Gastroesophageal sphincter (tissue), 4 donors: Measurements from ENCODE around the gene GNG14. TPM values are rescaled to one million over a fixed set of nuclear protein-coding genes. Genes with fewer than 3 reads are reported as not detected.

Experiments
- ATAC-seq: fragments of 150-250 bp; one replicate; pipeline ENCODE4 v1.9.1; 2016; ENCODE audit warnings: mild to moderate bottlenecking, moderate library complexity
- H3K27ac ChIP-seq, 4 donors: fragments of 200-600 bp; sonication (generic) in 3 of 4; 1 replicate in 3 of 4; 2 replicates in 1 of 4; pipeline ENCODE4 v1.5.1; 2016 to 2019
- H3K27me3 ChIP-seq: fragments of 200-600 bp; sonication (generic); one replicate; pipeline ENCODE4 v1.5.1; 2019
- H3K36me3 ChIP-seq, 2 donors: fragments of 200-600 bp; sonication (generic); one replicate each; pipeline ENCODE4 v1.5.1; 2019; ENCODE audit warnings: control low read depth in 1 of 2
- H3K4me1 ChIP-seq, 3 donors: fragments of 200-600 bp; sonication (generic); 1 replicate in 2 of 3; 2 replicates in 1 of 3; pipeline ENCODE4 v1.5.1; 2016 to 2019; ENCODE audit warnings: control low read depth in 2 of 3
- H3K4me3 ChIP-seq, 2 donors: fragments of 200-600 bp; sonication (generic); one replicate each; pipeline ENCODE4 v1.5.1; 2019; ENCODE audit warnings: mild to moderate bottlenecking in 1 of 2, moderate library complexity in 1 of 2
- H3K9me3 ChIP-seq, 3 donors: fragments of 200-600 bp; sonication (generic); one replicate each; pipeline ENCODE4 v1.5.1; 2017 to 2019; ENCODE audit warnings: control low read depth in 2 of 3
- CTCF ChIP-seq, 4 experiments: fragments of 200-600 bp in 2 of 4; fragments of 450-650 bp in 2 of 4; sonication (generic) in 1 of 4; IDR thresholded peaks; one replicate each; pipeline ENCODE4 v1.5.1; 2017 to 2019; ENCODE audit warnings: antibody characterized with exemption in 4 of 4, mild to moderate bottlenecking in 2 of 4, moderate library complexity in 2 of 4
- EP300 ChIP-seq: sonication (generic); formaldehyde crosslinking; IDR thresholded peaks from one replicate; pipeline ENCODE4 v1.6.1; 2017; ENCODE audit warnings: antibody characterized with exemption, mild to moderate bottlenecking
- POLR2A ChIP-seq, 2 donors: fragments of 450-650 bp; IDR thresholded peaks; one replicate each; pipeline ENCODE4 v1.6.1; 2017; ENCODE audit warnings: antibody characterized with exemption in 2 of 2, mild to moderate bottlenecking in 2 of 2, moderate library complexity in 1 of 2
- POLR2AphosphoS5 ChIP-seq: sonication (generic); formaldehyde crosslinking; IDR thresholded peaks from one replicate; pipeline ENCODE4 v1.6.1; 2017; ENCODE audit warnings: antibody characterized with exemption
- WGBS, 2 donors: methylation state at CpG; one replicate each; pipeline ENCODE4 v1.1.5; 2018; ENCODE audit warnings: low coverage in 1 of 2; 5-methylcytosine and 5-hydroxymethylcytosine counted together
- small RNA-seq, 4 donors: library from RNA; depleted of rRNA; stranded (forward); fragments of <200 nt; gene quantifications; one replicate each; pipeline ENCODE3, GENCODE V24; 2016
- total RNA-seq, 4 donors: library from RNA; depleted of rRNA; stranded (reverse); fragments of >200 nt; gene quantifications; one replicate each; pipeline ENCODE4 v1.1.0, GENCODE V29; 2016

Gene GNG14
- total RNA-seq, 4 donors from 2014 or later = not detected

DNA sequence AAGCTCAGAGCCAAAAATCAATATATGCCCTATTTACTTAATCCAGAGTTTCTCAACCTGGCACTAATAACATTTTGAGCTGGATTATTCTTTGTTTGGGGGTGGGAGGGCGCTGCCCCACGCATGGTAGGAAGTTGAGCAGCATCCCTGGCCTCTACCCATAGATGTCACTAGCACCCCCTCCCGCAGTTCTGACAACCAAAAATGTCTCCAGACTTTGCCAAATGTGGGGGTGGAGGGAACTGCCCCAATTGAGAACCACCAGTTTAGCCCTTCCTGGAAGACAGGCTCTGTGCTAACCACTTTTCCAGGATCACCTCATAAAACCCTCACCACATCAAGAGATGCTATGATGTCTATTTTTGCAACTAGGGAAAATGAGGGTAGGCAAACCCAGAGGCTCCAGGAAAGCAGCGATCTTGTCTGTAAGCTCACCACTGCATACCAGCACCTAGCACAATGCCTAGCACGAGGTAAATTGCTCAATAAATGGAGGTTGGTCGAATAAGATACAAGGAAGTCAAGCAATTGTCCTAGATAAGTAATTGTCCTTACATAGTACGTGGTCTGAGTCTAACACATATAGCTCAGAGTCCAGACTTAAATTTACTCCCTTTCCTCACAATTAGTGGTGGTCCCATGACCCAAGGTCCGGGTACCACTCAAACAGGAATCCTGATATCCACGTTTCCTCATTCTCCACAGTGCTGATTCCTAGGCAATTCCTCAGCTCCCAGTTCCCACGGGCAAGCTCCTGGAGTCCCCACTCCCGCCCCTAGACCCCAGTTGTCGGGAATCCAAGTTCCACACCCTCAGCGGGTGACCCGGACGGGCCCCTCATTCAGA, 45.8 kb downstream of the GNG14 start:
- Histone ChIP-seq H3K27me3 (no peaks in the 10 kb centered on the region), H3K36me3 (peaks cover 0 to 36% of the 10 kb centered on the region in 2 donors), H3K4me1 (peaks cover 4 to 67% (median 34%) of the 10 kb centered on the region in 3 donors), H3K4me3 (peak overlapping the region; percentile 99), H3K27ac (peak overlapping the region; percentile 94 to 97 (median 96)), H3K9me3 (no peaks in the 10 kb centered on the region)
- WGBS, 2 donors = 0% methylated on average over 6 to 7 of the region's 15 CpGs
- ATAC-seq = no peak
- TF ChIP-seq POLR2A (IDR thresholded peaks at IDR 0.05) (no peak), CTCF (IDR thresholded peaks at IDR 0.05) (peak in 1 of 4 experiments; percentile 10), EP300 (no peak), POLR2AphosphoS5 (peak; percentile 53)

DNA sequence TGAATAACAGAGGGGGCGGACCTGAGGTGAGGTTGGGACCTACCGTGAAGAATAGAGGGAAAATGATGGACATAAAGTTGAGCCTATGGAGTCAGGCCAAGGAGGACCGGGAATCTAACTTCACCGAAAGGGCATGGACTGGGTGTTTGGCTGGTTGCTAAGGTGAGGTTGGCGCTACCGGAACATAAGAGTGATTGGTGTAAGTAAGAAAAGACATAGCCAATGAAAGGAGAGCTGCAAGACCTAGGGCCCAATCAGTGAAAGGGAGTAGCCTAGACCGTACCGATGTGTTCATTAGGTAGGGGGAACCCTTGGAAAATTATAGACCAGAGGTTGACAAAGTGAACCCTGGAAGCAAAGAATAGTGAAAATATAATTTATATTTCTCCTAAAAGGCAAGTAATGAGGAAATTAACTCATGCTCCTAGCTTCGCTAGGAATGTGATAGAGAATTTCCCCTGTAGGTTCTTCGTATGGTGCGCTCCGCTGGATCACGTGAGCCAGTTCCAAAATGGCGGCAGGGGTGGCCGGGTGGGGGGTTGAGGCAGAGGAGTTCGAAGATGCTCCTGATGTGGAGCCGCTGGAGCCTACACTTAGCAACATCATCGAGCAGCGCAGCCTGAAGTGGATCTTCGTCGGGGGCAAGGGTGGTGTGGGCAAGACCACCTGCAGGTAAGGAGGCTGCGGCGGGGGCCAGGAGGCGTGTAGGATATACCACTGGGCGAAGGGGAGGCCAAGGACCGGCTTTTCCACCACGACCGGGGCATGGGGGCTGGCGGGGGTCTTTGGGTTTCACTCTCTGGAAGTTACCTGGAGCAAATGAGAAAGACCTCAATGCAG, 49.4 kb downstream of the GNG14 start, which contains the start of gene GET3:
TSS of gene GET3 (plus strand) at position 503 of the 840 bp plus-strand sequence. CDS start at position 512, 9 bp downstream.
- 1% methylated on average over 18 to 19 of the region's 29 CpGs for WGBS, 2 donors
- no peaks in the 10 kb centered on the region for H3K9me3 ChIP-seq
- H3K27me3 ChIP-seq = no peaks in the 10 kb centered on the region
- peak in 2 of 4 experiments; percentile 63 to 71 for TF ChIP-seq CTCF (IDR thresholded peaks at IDR 0.05)
- TF ChIP-seq POLR2AphosphoS5 = peak; percentile 56
- peak; percentile 29 to 47 for TF ChIP-seq POLR2A (IDR thresholded peaks at IDR 0.05)
- TF ChIP-seq EP300 = no peak
- H3K27ac ChIP-seq = peak within 1 kb of the TSS; percentile 58 to 90 (median 84)
- peak; percentile 94 for ATAC-seq
- peaks cover 0 to 39% of the 10 kb centered on the region in 2 donors for H3K36me3 ChIP-seq
- peaks cover 4 to 54% (median 26%) of the 10 kb centered on the region in 3 donors for H3K4me1 ChIP-seq
- H3K4me3 ChIP-seq = peak within 1 kb of the TSS; percentile 56 to 81

GRCh38 chr19:12737835-12738351, 50.1 kb downstream of the GNG14 start:
- H3K36me3 ChIP-seq = peaks cover 0 to 46% of the 10 kb centered on the region in 2 donors
- WGBS, 2 donors = 0 to 24% methylated on average over 5 to 7 of the region's 13 CpGs
- no peak for ATAC-seq
- H3K27ac ChIP-seq = peak overlapping the region; percentile 51 to 90 (median 84)
- H3K27me3 ChIP-seq = no peaks in the 10 kb centered on the region
- H3K4me3 ChIP-seq = peak overlapping the region; percentile 56 to 81
- TF ChIP-seq EP300 = no peak
- no peak for TF ChIP-seq POLR2A (IDR thresholded peaks at IDR 0.05)
- no peak for TF ChIP-seq CTCF (IDR thresholded peaks at IDR 0.05)
- TF ChIP-seq POLR2AphosphoS5 = no peak
- H3K9me3 ChIP-seq = no peaks in the 10 kb centered on the region
- H3K4me1 ChIP-seq = peaks cover 4 to 47% (median 20%) of the 10 kb centered on the region in 3 donors

Small RNA genes lying within 50 kb of the gene (small RNA-seq; reads per million reads assigned to genes)
- gene SNORD41 = 501 to 721 (median 686) reads per million in 4 donors

Other genes starting within 250 kb of the GNG14 start
- 1 to 10 TPM; 3.1 to 9.2 (median 5.2) TPM for gene ZNF443, start 247.0 kb upstream of the GNG14 start, total RNA-seq
- 1 to 10 TPM; 3.1 to 3.6 (median 3.3) TPM for gene ZNF709, start 203.2 kb upstream of the GNG14 start, total RNA-seq
- gene ZNF564, start 136.5 kb upstream of the GNG14 start, total RNA-seq = 10 to 100 TPM in 3 of 4 donors, 1 to 10 TPM in 1; 6.8 to 14.6 (median 13.8) TPM
- 1 to 10 TPM; 5.1 to 8.6 (median 6.7) TPM for gene ZNF490, start 77.2 kb upstream of the GNG14 start, total RNA-seq
- 10 to 100 TPM; 16.7 to 29.7 (median 20.4) TPM for gene ZNF791, start 77.1 kb upstream of the GNG14 start, total RNA-seq
- 10 to 100 TPM; 61.3 to 98.1 (median 70.8) TPM for gene MAN2B1, start 21.3 kb upstream of the GNG14 start, total RNA-seq
- 10 to 100 TPM in 3 of 4 donors, 1 to 10 TPM in 1; 8.8 to 19.8 (median 15.5) TPM for gene WDR83, start 21.2 kb upstream of the GNG14 start, total RNA-seq
- 100 to 1,000 TPM in 1 of 4 donors, 10 to 100 TPM in 3; 77.3 to 122 (median 92.1) TPM for gene DHPS, start 6.1 kb upstream of the GNG14 start, total RNA-seq
- 1 to 10 TPM; 3.8 to 7.5 (median 4.1) TPM for gene FBXW9, start 8.6 kb downstream of the GNG14 start, total RNA-seq
- 10 to 100 TPM; 52.0 to 89.2 (median 76.1) TPM for gene TNPO2, start 35.9 kb downstream of the GNG14 start, total RNA-seq
- 100 to 1,000 TPM; 364 to 432 (median 398) TPM for gene TRIR, start 46.7 kb downstream of the GNG14 start, total RNA-seq
- gene GET3, start 49.5 kb downstream of the GNG14 start, total RNA-seq = 10 to 100 TPM; 47.3 to 58.2 (median 55.8) TPM
- gene BEST2, start 63.8 kb downstream of the GNG14 start, total RNA-seq = not detected
- 10 to 100 TPM; 13.5 to 24.1 (median 14.6) TPM for gene HOOK2, start 87.6 kb downstream of the GNG14 start, total RNA-seq
- gene JUNB, start 103.5 kb downstream of the GNG14 start, total RNA-seq = 100 to 1,000 TPM in 3 of 4 donors, 10 to 100 TPM in 1; 99.3 to 614 (median 168) TPM
- gene PRDX2, start 113.8 kb downstream of the GNG14 start, total RNA-seq = 100 to 1,000 TPM; 178 to 303 (median 227) TPM
- not detected for gene THSD8, start 114.1 kb downstream of the GNG14 start, total RNA-seq
- 1 to 10 TPM; 2.0 to 9.4 (median 3.7) TPM for gene RNASEH2A, start 118.6 kb downstream of the GNG14 start, total RNA-seq
- 1 to 10 TPM in 1 of 4 donors, not detected in 3; 1.1 TPM for gene RTBDN, start 146.6 kb downstream of the GNG14 start, total RNA-seq
- gene MAST1, start 150.5 kb downstream of the GNG14 start, total RNA-seq = 1 to 10 TPM in 1 of 4 donors, under 1 TPM in 1, not detected in 2; 0.15 to 1.5 TPM
- gene DNASE2, start 193.5 kb downstream of the GNG14 start, total RNA-seq = 10 to 100 TPM; 22.3 to 37.1 (median 32.9) TPM
- gene KLF1, start 199.2 kb downstream of the GNG14 start, total RNA-seq = not detected
- 10 to 100 TPM; 46.7 to 87.6 (median 56.3) TPM for gene GCDH, start 203.2 kb downstream of the GNG14 start, total RNA-seq
- gene SYCE2, start 231.3 kb downstream of the GNG14 start, total RNA-seq = under 1 TPM in 1 of 4 donors, not detected in 3; 0.62 TPM
- gene FARSA, start 245.7 kb downstream of the GNG14 start, total RNA-seq = 10 to 100 TPM; 32.2 to 36.1 (median 33.2) TPM